ENCODE data around the gene SIX4.

- TF ChIP-seq, protein P1, sequence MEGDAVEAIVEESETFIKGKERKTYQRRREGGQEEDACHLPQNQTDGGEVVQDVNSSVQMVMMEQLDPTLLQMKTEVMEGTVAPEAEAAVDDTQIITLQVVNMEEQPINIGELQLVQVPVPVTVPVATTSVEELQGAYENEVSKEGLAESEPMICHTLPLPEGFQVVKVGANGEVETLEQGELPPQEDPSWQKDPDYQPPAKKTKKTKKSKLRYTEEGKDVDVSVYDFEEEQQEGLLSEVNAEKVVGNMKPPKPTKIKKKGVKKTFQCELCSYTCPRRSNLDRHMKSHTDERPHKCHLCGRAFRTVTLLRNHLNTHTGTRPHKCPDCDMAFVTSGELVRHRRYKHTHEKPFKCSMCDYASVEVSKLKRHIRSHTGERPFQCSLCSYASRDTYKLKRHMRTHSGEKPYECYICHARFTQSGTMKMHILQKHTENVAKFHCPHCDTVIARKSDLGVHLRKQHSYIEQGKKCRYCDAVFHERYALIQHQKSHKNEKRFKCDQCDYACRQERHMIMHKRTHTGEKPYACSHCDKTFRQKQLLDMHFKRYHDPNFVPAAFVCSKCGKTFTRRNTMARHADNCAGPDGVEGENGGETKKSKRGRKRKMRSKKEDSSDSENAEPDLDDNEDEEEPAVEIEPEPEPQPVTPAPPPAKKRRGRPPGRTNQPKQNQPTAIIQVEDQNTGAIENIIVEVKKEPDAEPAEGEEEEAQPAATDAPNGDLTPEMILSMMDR (IDR thresholded peaks at IDR 0.05; ENCODE audit: insufficient read depth, low read depth, low read length): no peak
- no peak for TF ChIP-seq EZH2 (IDR thresholded peaks at IDR 0.05; ENCODE audit: insufficient read depth, low read length)
Measured at GRCh38 chr14:60736494-60736893, 12.3 kb upstream of the SIX4 start.
